CD8-positive, alpha-beta memory T cell (primary cell): ENCODE measurements around the gene LRCH1. TPM values are rescaled to one million over a fixed set of nuclear protein-coding genes. Genes with fewer than 3 reads are reported as not detected.

Experiments used
- CTCF ChIA-PET: fragments of 350-600 bp; sonication (Branson Sonifier 250); formaldehyde crosslinking; loops from one replicate; lab custom pipeline; 2021; ENCODE audit warnings: antibody characterized with exemption; lab: Charles Lee
- POLR2A ChIA-PET: fragments of 350-600 bp; sonication (Branson Sonifier 250); formaldehyde crosslinking; loops from one replicate; lab custom pipeline; 2021; ENCODE audit warnings: antibody characterized with exemption; lab: Charles Lee
- DNase-seq, 5 donors: peaks; one replicate each; pipeline versions ENCODE4 v3.0.0 to v3.0.0-alpha.2; 2020 to 2022; ENCODE audit warnings: mixed read lengths in 1 of 5
- H3K27ac ChIP-seq: one replicate; pipeline ENCODE4 v1.7.0; 2013; ENCODE audit warnings: low read depth, mild to moderate bottlenecking, low read length, moderate library complexity
- H3K27me3 ChIP-seq: 2 replicates; pipeline ENCODE4 v1.7.0; 2013; ENCODE audit warnings: low read length, mild to moderate bottlenecking; ENCODE audit not compliant: insufficient read depth, poor library complexity, severe bottlenecking
- H3K36me3 ChIP-seq: 2 replicates; pipeline ENCODE4 v1.7.0; 2013; ENCODE audit warnings: mild to moderate bottlenecking, low read length, moderate library complexity; ENCODE audit not compliant: insufficient read depth
- H3K4me1 ChIP-seq: 2 replicates; pipeline ENCODE4 v1.7.0; 2013; ENCODE audit warnings: mild to moderate bottlenecking, low read length, moderate library complexity; ENCODE audit not compliant: insufficient read depth
- H3K4me3 ChIP-seq: 2 replicates; pipeline ENCODE4 v1.7.0; 2013; ENCODE audit warnings: mild to moderate bottlenecking, low read length
- H3K9me3 ChIP-seq: 2 replicates; pipeline ENCODE4 v1.7.0; 2013; ENCODE audit warnings: mild to moderate bottlenecking, low read length
- H3K27ac Mint-ChIP-seq, 8 donors: one replicate each; pipeline ENCODE4 v1.8.0; 2020 to 2021; ENCODE audit warnings: mixed read lengths in 8 of 8, mild to moderate bottlenecking in 6 of 8, inconsistent platforms in 3 of 8, moderate library complexity in 3 of 8
- H3K27me3 Mint-ChIP-seq, 2 donors: one replicate each; pipeline ENCODE4 v1.8.0; 2020 to 2021; ENCODE audit warnings: mixed read lengths in 2 of 2, mild to moderate bottlenecking in 1 of 2, moderate library complexity in 1 of 2
- H3K36me3 Mint-ChIP-seq, 3 donors: one replicate each; pipeline ENCODE4 v1.8.0; 2020 to 2021; ENCODE audit warnings: mixed read lengths in 3 of 3, inconsistent platforms in 1 of 3, mild to moderate bottlenecking in 1 of 3
- H3K4me1 Mint-ChIP-seq, 3 donors: one replicate each; pipeline ENCODE4 v1.8.0; 2020 to 2021; ENCODE audit warnings: mixed read lengths in 3 of 3, inconsistent platforms in 1 of 3, mild to moderate bottlenecking in 1 of 3
- H3K4me3 Mint-ChIP-seq, 7 donors: one replicate each; pipeline ENCODE4 v1.8.0; 2020 to 2021; ENCODE audit warnings: mixed read lengths in 7 of 7, mild to moderate bottlenecking in 6 of 7, moderate library complexity in 4 of 7, inconsistent platforms in 2 of 7
- H3K9me3 Mint-ChIP-seq, 5 donors: one replicate each; pipeline ENCODE4 v1.8.0; 2020 to 2022; ENCODE audit warnings: mixed read lengths in 5 of 5, mild to moderate bottlenecking in 3 of 5, moderate library complexity in 2 of 5, inconsistent platforms in 1 of 5
- polyA plus RNA-seq: library from polyadenylated mRNA; unstranded; fragments of 300-500 nt; fragmentation: Illumina TruSeq; gene quantifications from one replicate; pipeline ENCODE4 v1.2.3, GENCODE V29; 2021
- total RNA-seq, 2 experiments: library from RNA; stranded (reverse); gene quantifications; one replicate each; pipeline ENCODE4 v1.2.3, GENCODE V29; 2021

Gene LRCH1
- total and polyA plus RNA-seq, 3 experiments from 2014 or later = 4.9 to 17.8 (median 16.7) TPM

- H3K27ac Mint-ChIP-seq = no peak overlapping the region
Observed at GRCh38 chr13:46721054-46721453, 168.1 kb downstream of the LRCH1 start.

DNA sequence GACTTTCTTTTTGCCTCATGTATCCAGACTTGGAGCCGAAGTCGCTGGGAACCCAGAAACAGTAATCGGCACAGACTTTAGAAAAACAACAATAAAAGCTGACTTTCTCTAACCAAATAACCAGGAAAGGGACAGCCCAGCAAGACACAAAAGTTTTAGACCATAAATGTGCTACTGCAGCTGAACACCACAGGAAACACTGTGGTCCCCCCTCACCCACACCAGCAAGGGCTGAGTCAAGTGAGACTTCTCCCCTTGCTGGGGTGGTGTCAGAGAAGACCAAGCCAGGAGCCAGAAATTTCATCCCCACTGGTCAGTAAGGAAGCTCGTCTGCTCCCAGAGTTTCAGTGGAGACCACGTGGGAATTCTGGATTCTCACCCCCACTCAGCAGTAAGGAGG, 173.4 kb downstream of the LRCH1 start:
- POLR2A ChIA-PET = no interaction called here
- no peak overlapping the region for H3K27ac ChIP-seq
- H3K9me3 Mint-ChIP-seq = no peaks in the 10 kb centered on the region
- H3K36me3 ChIP-seq = peaks cover 15% of the 10 kb centered on the region
- H3K9me3 ChIP-seq = no peaks in the 10 kb centered on the region
- H3K27ac Mint-ChIP-seq = no peak overlapping the region
- peaks cover 8 to 20% (median 10%) of the 10 kb centered on the region in 3 donors for H3K4me1 Mint-ChIP-seq
- peak overlapping the region in 1 of 7 donors; percentile 40 for H3K4me3 Mint-ChIP-seq
- DNase-seq = no peak
- H3K36me3 Mint-ChIP-seq = peaks cover 30 to 77% (median 36%) of the 10 kb centered on the region in 3 donors
- no peaks in the 10 kb centered on the region for H3K4me1 ChIP-seq
- no peak overlapping the region for H3K4me3 ChIP-seq
- peaks cover 0 to 2% of the 10 kb centered on the region in 2 donors for H3K27me3 Mint-ChIP-seq
- no peaks in the 10 kb centered on the region for H3K27me3 ChIP-seq
- CTCF ChIA-PET = interaction anchor here (3.9 kb wide), 1 partner anchor 175 kb away, joined by 15 read pairs; no protein-coding TSS in a partner anchor

More at GRCh38 chr13:46721054-46721453, 168.1 kb downstream of the LRCH1 start:
- Histone ChIP-seq H3K36me3 (peaks cover 15% of the 10 kb centered on the region), H3K4me3 (no peak overlapping the region), H3K9me3 (no peaks in the 10 kb centered on the region), H3K27me3 (no peaks in the 10 kb centered on the region), H3K27ac (no peak overlapping the region), H3K4me1 (no peaks in the 10 kb centered on the region)
- no peak overlapping the region for H3K4me3 Mint-ChIP-seq
- POLR2A ChIA-PET = interaction anchor here (0.6 kb wide), 1 partner anchor 46 kb away, joined by 3 read pairs; no protein-coding TSS in a partner anchor
- H3K36me3 Mint-ChIP-seq = peaks cover 22 to 43% (median 28%) of the 10 kb centered on the region in 3 donors
- CTCF ChIA-PET = interaction anchor here (0.7 to 3.9 kb wide), 5 partner anchors 44 to 231 kb away, joined by 3 to 26 read pairs (median 3); no protein-coding TSS in a partner anchor
- H3K9me3 Mint-ChIP-seq = no peaks in the 10 kb centered on the region
- peaks cover 4 to 10% (median 7%) of the 10 kb centered on the region in 3 donors for H3K4me1 Mint-ChIP-seq
- H3K27me3 Mint-ChIP-seq = peaks cover 0 to 2% of the 10 kb centered on the region in 2 donors
- peak; percentile 6 to 58 (median 19) for DNase-seq

DNA sequence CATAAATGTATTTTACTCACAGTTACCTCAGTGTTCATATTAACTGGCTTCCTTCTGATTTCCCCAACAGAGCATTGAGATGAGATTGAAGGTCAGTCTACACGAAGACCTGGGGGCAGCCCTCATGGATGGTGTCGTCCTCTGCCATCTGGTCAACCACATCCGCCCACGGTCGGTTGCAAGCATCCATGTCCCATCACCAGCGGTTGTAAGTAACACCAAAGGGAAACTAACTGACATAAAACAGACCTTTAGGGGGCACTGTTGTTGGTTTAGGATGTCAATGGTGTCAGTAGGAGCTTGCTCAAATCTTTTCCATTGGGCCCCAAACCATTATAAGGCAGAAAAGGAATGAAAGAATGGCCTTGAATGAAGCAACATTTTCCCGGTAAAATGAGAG, 175.8 kb downstream of the LRCH1 start:
- no peaks in the 10 kb centered on the region for H3K27me3 ChIP-seq
- H3K9me3 ChIP-seq = no peaks in the 10 kb centered on the region
- CTCF ChIA-PET = interaction anchor here (1.3 kb wide), 1 partner anchor 177 kb away, joined by 4 read pairs; no protein-coding TSS in a partner anchor
- no peak overlapping the region for H3K4me3 ChIP-seq
- no peak overlapping the region for H3K27ac ChIP-seq
- peaks cover 10% of the 10 kb centered on the region for H3K36me3 ChIP-seq
- POLR2A ChIA-PET = no interaction called here
- H3K4me1 ChIP-seq = no peaks in the 10 kb centered on the region
- H3K27me3 Mint-ChIP-seq = no peaks in the 10 kb centered on the region
- peak overlapping the region in 2 of 8 donors; percentile 13 to 74 for H3K27ac Mint-ChIP-seq
- no peak overlapping the region for H3K4me3 Mint-ChIP-seq
- H3K9me3 Mint-ChIP-seq = no peaks in the 10 kb centered on the region
- H3K36me3 Mint-ChIP-seq = peaks cover 33 to 82% (median 35%) of the 10 kb centered on the region in 3 donors
- peaks cover 8 to 20% (median 10%) of the 10 kb centered on the region in 3 donors for H3K4me1 Mint-ChIP-seq
- no peak for DNase-seq

- H3K27me3 ChIP-seq = no peaks in the 10 kb centered on the region
- Mint-ChIP-seq H3K27me3 (no peaks in the 10 kb centered on the region), H3K9me3 (no peaks in the 10 kb centered on the region), H3K4me1 (peaks cover 0 to 6% (median 1%) of the 10 kb centered on the region in 3 donors), H3K36me3 (peaks cover 24 to 76% (median 28%) of the 10 kb centered on the region in 3 donors), H3K4me3 (no peak overlapping the region), H3K27ac (no peak overlapping the region)
- ChIA-PET CTCF (interaction anchor here (1.7 kb wide), 1 partner anchor 180 kb away, joined by 4 read pairs; no protein-coding TSS in a partner anchor), POLR2A (interaction anchor here (0.6 kb wide), 1 partner anchor 66 kb away, joined by 3 read pairs; no protein-coding TSS in a partner anchor)
- H3K27ac ChIP-seq = no peak overlapping the region
- H3K4me3 ChIP-seq = no peak overlapping the region
- no peaks in the 10 kb centered on the region for H3K36me3 ChIP-seq
- DNase-seq = no peak
- no peaks in the 10 kb centered on the region for H3K9me3 ChIP-seq
- no peaks in the 10 kb centered on the region for H3K4me1 ChIP-seq
Observed at GRCh38 chr13:46731535-46731934, 178.6 kb downstream of the LRCH1 start.

DNA sequence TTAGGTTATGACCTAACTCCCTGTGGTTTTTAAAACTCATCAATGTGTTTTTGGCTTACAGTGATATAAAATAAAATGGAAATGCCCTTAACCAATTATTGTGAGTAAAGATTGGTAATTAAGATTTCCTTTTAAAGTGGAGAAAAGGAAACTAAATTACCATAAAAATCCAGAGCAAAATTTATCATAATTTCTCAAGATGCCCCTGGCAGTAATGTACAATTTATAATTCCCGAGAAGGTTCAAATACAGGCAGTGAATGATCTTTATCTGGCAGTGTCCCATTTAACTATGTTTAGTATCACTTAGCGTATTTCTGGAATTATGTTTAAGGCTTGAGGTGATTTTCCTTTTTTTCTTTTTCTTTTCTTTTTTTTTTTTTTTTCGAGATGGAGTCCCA, 182.5 kb downstream of the LRCH1 start:
- ChIA-PET CTCF (no interaction called here), POLR2A (no interaction called here)
- no peak overlapping the region for H3K27ac ChIP-seq
- no peak overlapping the region for H3K4me3 ChIP-seq
- Mint-ChIP-seq H3K4me1 (no peaks in the 10 kb centered on the region), H3K9me3 (no peaks in the 10 kb centered on the region), H3K27ac (no peak overlapping the region), H3K4me3 (no peak overlapping the region), H3K27me3 (no peaks in the 10 kb centered on the region), H3K36me3 (peaks cover 12 to 63% (median 19%) of the 10 kb centered on the region in 3 donors)
- no peaks in the 10 kb centered on the region for H3K9me3 ChIP-seq
- H3K36me3 ChIP-seq = no peaks in the 10 kb centered on the region
- DNase-seq = no peak
- H3K4me1 ChIP-seq = no peaks in the 10 kb centered on the region
- H3K27me3 ChIP-seq = no peaks in the 10 kb centered on the region

GRCh38 chr13:46736541-46737310, 183.8 kb downstream of the LRCH1 start:
- no peak overlapping the region for H3K4me3 Mint-ChIP-seq
- CTCF ChIA-PET = interaction anchor here (1.7 kb wide), 1 partner anchor 185 kb away, joined by 4 read pairs; no protein-coding TSS in a partner anchor
- H3K27me3 ChIP-seq = no peaks in the 10 kb centered on the region
- H3K9me3 ChIP-seq = no peaks in the 10 kb centered on the region
- no peaks in the 10 kb centered on the region for H3K4me1 Mint-ChIP-seq
- H3K36me3 Mint-ChIP-seq = peaks cover 7 to 65% (median 18%) of the 10 kb centered on the region in 3 donors
- no peaks in the 10 kb centered on the region for H3K4me1 ChIP-seq
- H3K27ac Mint-ChIP-seq = peak overlapping the region in 1 of 8 donors; percentile 4
- H3K27ac ChIP-seq = no peak overlapping the region
- no peaks in the 10 kb centered on the region for H3K36me3 ChIP-seq
- no peak for DNase-seq
- POLR2A ChIA-PET = no interaction called here
- H3K4me3 ChIP-seq = no peak overlapping the region
- H3K27me3 Mint-ChIP-seq = no peaks in the 10 kb centered on the region
- no peaks in the 10 kb centered on the region for H3K9me3 Mint-ChIP-seq

GRCh38 chr13:46738055-46738454, 185.1 kb downstream of the LRCH1 start:
- no peak for DNase-seq
- no peaks in the 10 kb centered on the region for H3K36me3 ChIP-seq
- peaks cover 3 to 62% (median 19%) of the 10 kb centered on the region in 3 donors for H3K36me3 Mint-ChIP-seq
- no peaks in the 10 kb centered on the region for H3K9me3 Mint-ChIP-seq
- ChIA-PET CTCF (no interaction called here), POLR2A (no interaction called here)
- no peaks in the 10 kb centered on the region for H3K4me1 Mint-ChIP-seq
- no peak overlapping the region for H3K4me3 ChIP-seq
- H3K27me3 ChIP-seq = no peaks in the 10 kb centered on the region
- H3K27me3 Mint-ChIP-seq = no peaks in the 10 kb centered on the region
- H3K27ac ChIP-seq = no peak overlapping the region
- no peak overlapping the region for H3K4me3 Mint-ChIP-seq
- H3K9me3 ChIP-seq = no peaks in the 10 kb centered on the region
- H3K4me1 ChIP-seq = no peaks in the 10 kb centered on the region
- H3K27ac Mint-ChIP-seq = no peak overlapping the region

DNA sequence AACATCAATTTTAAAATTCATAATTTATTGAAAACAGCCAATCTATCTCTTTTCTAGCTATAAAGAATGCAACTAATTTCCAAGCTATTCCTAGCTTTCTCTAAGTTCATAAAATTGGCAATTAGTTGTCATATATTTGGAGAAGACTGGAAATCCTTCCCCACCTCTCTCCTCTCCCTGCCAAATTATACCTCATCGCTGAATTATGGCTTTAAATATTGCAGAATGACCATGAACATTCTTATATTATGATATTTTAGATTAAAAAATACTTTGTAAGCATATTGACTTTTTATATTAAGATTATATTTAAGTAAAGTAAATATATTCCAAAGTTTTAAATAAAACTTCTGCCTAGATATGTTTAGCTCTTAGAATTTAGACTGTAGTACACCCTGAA, 185.8 kb downstream of the LRCH1 start:
- no peaks in the 10 kb centered on the region for H3K9me3 Mint-ChIP-seq
- no peaks in the 10 kb centered on the region for H3K4me1 ChIP-seq
- H3K27ac ChIP-seq = no peak overlapping the region
- no peak overlapping the region for H3K27ac Mint-ChIP-seq
- peaks cover 3 to 64% (median 19%) of the 10 kb centered on the region in 3 donors for H3K36me3 Mint-ChIP-seq
- ChIA-PET CTCF (no interaction called here), POLR2A (no interaction called here)
- no peaks in the 10 kb centered on the region for H3K27me3 Mint-ChIP-seq
- H3K4me3 ChIP-seq = no peak overlapping the region
- no peak overlapping the region for H3K4me3 Mint-ChIP-seq
- H3K9me3 ChIP-seq = no peaks in the 10 kb centered on the region
- no peak for DNase-seq
- no peaks in the 10 kb centered on the region for H3K36me3 ChIP-seq
- H3K27me3 ChIP-seq = no peaks in the 10 kb centered on the region
- no peaks in the 10 kb centered on the region for H3K4me1 Mint-ChIP-seq
